IgD-negative memory B cell (primary cell): ENCODE measurements around the gene IMPDH1. TPM values are rescaled to one million over a fixed set of nuclear protein-coding genes. Genes with fewer than 3 reads are reported as not detected.

Experiments used
- H3K27ac Mint-ChIP-seq, 3 donors: one replicate each; pipeline ENCODE4 v1.8.0; 2020 to 2022; ENCODE audit warnings: mild to moderate bottlenecking in 3 of 3, mixed read lengths in 3 of 3, moderate library complexity in 1 of 3
- H3K27me3 Mint-ChIP-seq: one replicate; pipeline ENCODE4 v1.8.0; 2021; ENCODE audit warnings: mixed read lengths
- H3K36me3 Mint-ChIP-seq: one replicate; pipeline ENCODE4 v1.8.0; 2020; ENCODE audit warnings: mild to moderate bottlenecking, mixed read lengths
- H3K4me1 Mint-ChIP-seq, 3 donors: one replicate each; pipeline ENCODE4 v1.8.0; 2020 to 2022; ENCODE audit warnings: mixed read lengths in 3 of 3, mild to moderate bottlenecking in 1 of 3
- H3K4me3 Mint-ChIP-seq, 4 donors: one replicate each; pipeline ENCODE4 v1.8.0; 2020 to 2022; ENCODE audit warnings: mild to moderate bottlenecking in 4 of 4, mixed read lengths in 4 of 4, moderate library complexity in 3 of 4
- H3K9me3 Mint-ChIP-seq, 3 donors: one replicate each; pipeline ENCODE4 v1.8.0; 2020 to 2021; ENCODE audit warnings: mixed read lengths in 3 of 3, mild to moderate bottlenecking in 1 of 3
- polyA plus RNA-seq: library from polyadenylated mRNA; unstranded; fragments of 300-500 nt; fragmentation: Illumina TruSeq; gene quantifications from one replicate; pipeline ENCODE4 v1.2.3, GENCODE V29; 2021

Gene IMPDH1
- polyA plus RNA-seq, 1 donor from 2014 or later = 58.6 TPM

DNA sequence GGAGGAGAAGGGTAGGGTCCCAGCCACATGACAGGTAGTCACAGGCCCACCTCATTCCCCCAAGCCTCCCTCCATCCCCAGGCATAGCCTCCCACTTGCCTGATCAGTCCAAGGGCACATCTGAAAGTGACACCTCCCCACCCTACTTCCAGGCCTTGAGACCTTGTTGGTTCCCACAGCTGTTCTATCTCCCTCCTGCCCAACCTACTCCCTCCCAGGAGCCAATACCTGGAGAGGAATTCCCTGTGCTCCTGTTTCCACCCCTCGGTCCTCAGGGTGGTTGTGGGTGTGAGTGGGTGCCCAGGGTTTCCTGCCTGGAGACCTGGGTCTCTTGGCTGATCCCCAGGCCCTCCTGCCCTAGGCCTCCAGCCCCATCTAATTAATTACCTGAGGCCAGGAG, 11.6 kb upstream of the IMPDH1 start:
- no peaks in the 10 kb centered on the region for H3K36me3 Mint-ChIP-seq
- H3K27ac Mint-ChIP-seq = no peak overlapping the region
- H3K9me3 Mint-ChIP-seq = no peaks in the 10 kb centered on the region
- no peaks in the 10 kb centered on the region for H3K4me1 Mint-ChIP-seq
- H3K27me3 Mint-ChIP-seq = peaks cover 1% of the 10 kb centered on the region
- H3K4me3 Mint-ChIP-seq = no peak overlapping the region

- no peaks in the 10 kb centered on the region for H3K9me3 Mint-ChIP-seq
- no peaks in the 10 kb centered on the region for H3K36me3 Mint-ChIP-seq
- peak overlapping the region in 1 of 4 donors; percentile 60 for H3K4me3 Mint-ChIP-seq
- H3K27ac Mint-ChIP-seq = peak overlapping the region in 1 of 3 donors; percentile 50
- peaks cover 1% of the 10 kb centered on the region for H3K27me3 Mint-ChIP-seq
- H3K4me1 Mint-ChIP-seq = no peaks in the 10 kb centered on the region
Observed at GRCh38 chr7:128420773-128421172, 11.0 kb upstream of the IMPDH1 start.

DNA sequence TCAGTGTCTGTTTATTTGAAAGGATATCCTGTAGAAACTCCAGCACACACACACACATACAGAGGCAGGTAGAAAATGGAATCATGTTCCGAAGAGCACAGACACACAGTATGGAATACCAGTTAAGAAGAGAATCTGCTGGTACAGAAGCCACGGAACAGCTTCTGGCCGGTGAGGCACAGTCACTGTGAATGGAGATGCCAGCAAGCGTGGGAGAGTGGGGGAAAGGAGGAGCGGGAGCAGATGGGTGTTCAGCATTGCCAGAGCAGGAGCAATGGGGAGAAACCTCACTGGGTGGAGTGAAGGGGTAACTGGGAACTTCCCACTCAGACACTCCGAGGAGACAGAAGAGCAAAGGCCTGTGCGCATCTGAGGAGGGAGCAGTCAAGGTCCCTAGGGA, 9.5 kb upstream of the IMPDH1 start:
- Mint-ChIP-seq H3K4me1 (no peaks in the 10 kb centered on the region), H3K27ac (no peak overlapping the region), H3K9me3 (no peaks in the 10 kb centered on the region), H3K27me3 (peaks cover 3% of the 10 kb centered on the region), H3K4me3 (no peak overlapping the region), H3K36me3 (no peaks in the 10 kb centered on the region)

GRCh38 chr7:128417071-128417470, 7.3 kb upstream of the IMPDH1 start:
- H3K27me3 Mint-ChIP-seq = peaks cover 3% of the 10 kb centered on the region
- H3K9me3 Mint-ChIP-seq = peaks cover 0 to 2% (median 0%) of the 10 kb centered on the region in 3 donors
- H3K4me1 Mint-ChIP-seq = no peaks in the 10 kb centered on the region
- no peak overlapping the region for H3K4me3 Mint-ChIP-seq
- no peak overlapping the region for H3K27ac Mint-ChIP-seq
- H3K36me3 Mint-ChIP-seq = no peaks in the 10 kb centered on the region

- peaks cover 0 to 2% (median 0%) of the 10 kb centered on the region in 3 donors for H3K9me3 Mint-ChIP-seq
- no peaks in the 10 kb centered on the region for H3K36me3 Mint-ChIP-seq
- H3K4me1 Mint-ChIP-seq = peaks cover 0 to 2% (median 2%) of the 10 kb centered on the region in 3 donors
- no peak overlapping the region for H3K4me3 Mint-ChIP-seq
- H3K27me3 Mint-ChIP-seq = peaks cover 4% of the 10 kb centered on the region
- H3K27ac Mint-ChIP-seq = no peak overlapping the region
Observed at GRCh38 chr7:128415217-128415785, 5.5 kb upstream of the IMPDH1 start.

- H3K4me1 Mint-ChIP-seq = peaks cover 23 to 26% (median 26%) of the 10 kb centered on the region in 3 donors
- H3K9me3 Mint-ChIP-seq = peaks cover 0 to 2% (median 0%) of the 10 kb centered on the region in 3 donors
- peak overlapping the region; percentile 82 to 97 (median 92) for H3K4me3 Mint-ChIP-seq
Observed at GRCh38 chr7:128410451-128410753, 620 bp upstream of the IMPDH1 start.

GRCh38 chr7:128408709-128409595, 830 bp downstream of the IMPDH1 start:
- H3K27ac Mint-ChIP-seq = peak overlapping the region; percentile 74 to 89 (median 85)

More at GRCh38 chr7:128410451-128410753, 620 bp upstream of the IMPDH1 start:
- Mint-ChIP-seq H3K27me3 (peaks cover 3% of the 10 kb centered on the region), H3K36me3 (no peaks in the 10 kb centered on the region), H3K27ac (peak overlapping the region; percentile 27 to 78 (median 77))

GRCh38 chr7:128407751-128408708, 1.8 kb downstream of the IMPDH1 start:
- Mint-ChIP-seq H3K9me3 (no peaks in the 10 kb centered on the region), H3K27me3 (peaks cover 1% of the 10 kb centered on the region), H3K36me3 (peaks cover 2% of the 10 kb centered on the region), H3K4me1 (peaks cover 34 to 41% (median 40%) of the 10 kb centered on the region in 3 donors), H3K27ac (peak overlapping the region; percentile 85 to 87 (median 85)), H3K4me3 (peak overlapping the region; percentile 73 to 96 (median 90))

More at GRCh38 chr7:128408709-128409595, 830 bp downstream of the IMPDH1 start:
- Mint-ChIP-seq H3K4me1 (peaks cover 34 to 37% (median 35%) of the 10 kb centered on the region in 3 donors), H3K9me3 (peaks cover 0 to 2% (median 0%) of the 10 kb centered on the region in 3 donors), H3K36me3 (peaks cover 2% of the 10 kb centered on the region), H3K27me3 (peaks cover 1% of the 10 kb centered on the region), H3K4me3 (peak overlapping the region; percentile 73 to 96 (median 90))

DNA sequence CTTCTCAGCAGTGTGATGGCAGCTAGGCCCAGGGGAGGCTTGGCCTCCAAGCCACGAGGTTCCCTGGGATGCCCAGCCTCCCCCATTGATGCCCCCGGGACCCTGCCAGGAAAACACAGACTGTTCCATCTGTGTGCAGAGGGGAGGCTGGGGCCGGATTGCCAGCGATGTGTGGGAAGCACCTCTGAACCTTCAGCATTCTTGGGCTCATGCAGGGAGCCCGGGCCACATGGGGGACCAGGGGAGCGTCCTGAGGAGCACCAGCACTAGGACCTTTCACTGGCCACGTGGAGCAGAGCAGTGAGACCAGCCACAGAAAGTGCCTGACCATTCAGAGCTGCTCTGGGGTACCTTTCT, 2.6 kb downstream of the IMPDH1 start:
- peaks cover 2% of the 10 kb centered on the region for H3K36me3 Mint-ChIP-seq
- H3K4me1 Mint-ChIP-seq = peaks cover 34 to 46% (median 43%) of the 10 kb centered on the region in 3 donors
- peaks cover 1% of the 10 kb centered on the region for H3K27me3 Mint-ChIP-seq
- H3K9me3 Mint-ChIP-seq = no peaks in the 10 kb centered on the region
- H3K27ac Mint-ChIP-seq = peak overlapping the region; percentile 81 to 85 (median 85)
- peak overlapping the region in 3 of 4 donors; percentile 34 to 82 (median 73) for H3K4me3 Mint-ChIP-seq

DNA sequence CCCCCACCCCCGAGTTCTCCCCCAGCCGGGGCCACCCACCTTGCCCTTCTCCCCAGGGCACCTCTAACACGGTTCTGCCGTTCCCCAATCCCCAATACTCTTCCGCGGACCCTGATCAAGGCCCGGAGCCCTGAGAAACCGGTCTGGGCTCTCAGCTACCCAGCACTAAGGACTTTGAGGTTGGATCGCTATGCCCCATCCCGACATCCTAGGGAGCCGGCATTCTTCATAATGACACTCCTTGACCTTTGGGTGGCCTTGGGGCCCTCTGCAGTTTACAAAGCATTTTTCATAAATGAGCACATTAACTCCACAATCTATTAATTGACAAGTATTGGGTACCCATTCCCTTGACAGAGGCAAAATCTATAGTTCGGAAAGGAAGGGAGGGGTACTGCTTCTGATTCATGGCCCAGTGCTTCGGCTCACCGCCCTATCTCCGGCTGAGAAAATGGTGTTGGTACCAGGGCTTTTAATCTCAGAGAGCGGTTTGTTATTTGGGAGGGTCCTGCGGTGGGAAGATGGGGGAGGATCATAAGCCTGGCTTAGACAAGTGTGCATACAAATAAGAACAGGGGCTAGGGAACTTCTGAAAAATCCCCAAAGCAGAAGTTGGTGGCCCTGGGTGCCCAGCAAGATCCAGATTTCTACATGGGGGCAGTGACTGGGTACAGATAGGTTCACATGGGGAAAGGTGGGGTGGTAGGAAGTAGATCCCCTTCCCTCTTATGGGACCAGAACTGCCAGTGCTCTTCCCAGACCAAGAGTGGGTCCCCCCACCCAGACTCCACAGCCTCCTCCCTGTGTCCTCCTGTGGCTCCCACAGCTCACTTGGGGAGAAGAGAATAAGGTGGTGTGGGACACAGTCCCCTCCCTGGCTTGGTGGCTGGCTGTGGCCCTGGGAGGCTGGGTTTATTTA, 3.2 kb downstream of the IMPDH1 start:
- peaks cover 2% of the 10 kb centered on the region for H3K36me3 Mint-ChIP-seq
- peak overlapping the region; percentile 65 to 96 (median 80) for H3K4me3 Mint-ChIP-seq
- H3K27me3 Mint-ChIP-seq = no peaks in the 10 kb centered on the region
- peaks cover 34 to 46% (median 43%) of the 10 kb centered on the region in 3 donors for H3K4me1 Mint-ChIP-seq
- no peaks in the 10 kb centered on the region for H3K9me3 Mint-ChIP-seq
- peak overlapping the region; percentile 40 to 94 (median 85) for H3K27ac Mint-ChIP-seq

DNA sequence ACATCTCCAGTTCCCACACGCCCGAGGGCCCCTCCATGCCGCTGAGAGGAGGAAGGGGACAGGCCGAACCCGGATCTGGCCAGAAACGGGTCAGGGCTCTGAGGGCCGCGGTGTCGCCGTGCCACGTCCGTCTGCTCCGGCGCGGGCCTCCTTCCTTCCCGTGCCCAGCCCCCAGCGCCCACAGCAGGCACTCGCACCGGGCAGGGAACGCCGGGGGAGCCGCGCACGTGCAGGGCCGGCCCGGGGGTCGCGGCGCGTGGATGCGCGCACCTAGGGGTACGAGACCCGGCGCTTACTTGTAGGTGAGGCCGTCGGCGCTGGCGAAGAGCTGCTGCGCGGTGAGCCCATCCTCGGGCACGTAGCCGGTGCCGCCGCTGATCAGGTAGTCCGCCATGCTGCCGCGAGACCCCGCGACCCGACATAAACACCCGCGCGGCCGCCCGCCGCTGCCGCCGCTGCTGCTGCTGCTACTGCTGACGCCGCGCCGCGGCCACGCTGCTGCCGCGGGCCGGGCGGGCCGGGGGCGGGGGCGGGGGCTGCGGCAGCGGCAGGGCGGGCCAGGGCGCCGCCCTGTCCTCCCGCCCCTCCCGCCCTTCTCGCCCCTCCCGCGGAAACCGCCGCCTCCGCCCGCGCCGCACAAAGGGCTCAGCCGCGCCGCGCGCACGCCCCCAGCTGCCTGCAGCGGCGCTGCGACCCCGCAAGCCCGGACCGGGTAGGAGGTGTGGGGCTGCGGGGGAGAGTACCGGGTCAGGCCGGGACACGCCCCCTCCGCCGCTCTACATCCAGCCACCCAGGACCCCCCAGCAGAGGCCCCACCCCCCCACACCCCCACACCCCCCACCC, 4.1 kb downstream of the IMPDH1 start:
- peaks cover 34 to 46% (median 43%) of the 10 kb centered on the region in 3 donors for H3K4me1 Mint-ChIP-seq
- H3K27ac Mint-ChIP-seq = peak overlapping the region in 1 of 3 donors; percentile 85
- H3K36me3 Mint-ChIP-seq = peaks cover 6% of the 10 kb centered on the region
- H3K4me3 Mint-ChIP-seq = peak overlapping the region; percentile 79 to 95 (median 92)
- H3K9me3 Mint-ChIP-seq = no peaks in the 10 kb centered on the region
- no peaks in the 10 kb centered on the region for H3K27me3 Mint-ChIP-seq

GRCh38 chr7:128404886-128405470, 4.8 kb downstream of the IMPDH1 start:
- Mint-ChIP-seq H3K36me3 (peaks cover 6% of the 10 kb centered on the region), H3K9me3 (no peaks in the 10 kb centered on the region), H3K27me3 (no peaks in the 10 kb centered on the region), H3K4me3 (peak overlapping the region; percentile 79 to 95 (median 92)), H3K4me1 (peaks cover 32 to 46% (median 39%) of the 10 kb centered on the region in 3 donors), H3K27ac (peak overlapping the region in 1 of 3 donors; percentile 68)
